HG03103 (cell line): Measurements from ENCODE around the gene CMC4.

Source experiments
- ATAC-seq: cut with Tn5 transposase; IDR thresholded peaks from one replicate; pipeline ENCODE4 v1.9.1; 2021; ENCODE audit warnings: low read depth; ENCODE audit not compliant: unreplicated experiment

CMC4 gene

GRCh38 chrX:155054255-155054654, 16.7 kb downstream of the CMC4 start:
- ATAC-seq: no peak

GRCh38 chrX:155053656-155054055, 17.3 kb downstream of the CMC4 start:
- ATAC-seq: no peak

GRCh38 chrX:155052738-155053498, 18.0 kb downstream of the CMC4 start:
- no peak for ATAC-seq

- no peak for ATAC-seq
These were observed 21.8 kb downstream of the CMC4 start for GRCh38 chrX:155048977-155049619.

- no peak for ATAC-seq
These were observed 24.0 kb downstream of the CMC4 start for GRCh38 chrX:155046811-155047528.

GRCh38 chrX:155046129-155046810, 24.7 kb downstream of the CMC4 start:
- ATAC-seq: no peak

GRCh38 chrX:155035688-155036087, 35.2 kb downstream of the CMC4 start:
- ATAC-seq: no peak

- no peak for ATAC-seq
These were observed 39.3 kb downstream of the CMC4 start for GRCh38 chrX:155031657-155032056.

GRCh38 chrX:155028877-155029291, 42.1 kb downstream of the CMC4 start:
- no peak for ATAC-seq

- no peak for ATAC-seq
These were observed 42.8 kb downstream of the CMC4 start for GRCh38 chrX:155028129-155028528.

- no peak for ATAC-seq
These were observed 43.3 kb downstream of the CMC4 start for GRCh38 chrX:155027509-155028066.

- ATAC-seq: peak; percentile 89
These were observed 44.0 kb downstream of the CMC4 start, which contains the start of gene FUNDC2 for GRCh38 chrX:155026727-155027508. Gene FUNDC2 (plus strand): TSS chrX:155026844. CDS start chrX:155026939, 95 bp downstream.

GRCh38 chrX:155026420-155026726, 44.6 kb downstream of the CMC4 start:
- no peak for ATAC-seq

GRCh38 chrX:155023907-155024833, 46.8 kb downstream of the CMC4 start:
- no peak for ATAC-seq

GRCh38 chrX:155022585-155022984, 48.4 kb downstream of the CMC4 start, which contains the start of gene F8:
Gene F8 (minus strand): TSS chrX:155022723. CDS start chrX:155022552, 171 bp downstream.
- ATAC-seq: no peak

GRCh38 chrX:155020591-155020990, 50.3 kb downstream of the CMC4 start:
- no peak for ATAC-seq
